Lower leg skin (tissue), 3 donors: ENCODE measurements around the gene CXCR3.
"Not testable (repeated sequence)": the region's sequence is repeated elsewhere in the genome, so short reads cannot be mapped to it uniquely, and the experiment has no call there.

Source experiments
- CTCF ChIP-seq, 3 donors: fragments of 450-650 bp; IDR thresholded peaks; one replicate each; pipeline ENCODE4 v1.5.1; 2016; ENCODE audit warnings: antibody characterized with exemption in 3 of 3, mild to moderate bottlenecking in 3 of 3, moderate library complexity in 2 of 3
- POLR2A ChIP-seq, 2 donors: fragments of 450-650 bp; IDR thresholded peaks; one replicate each; pipeline ENCODE4 v1.6.1; 2016 to 2017; ENCODE audit warnings: antibody characterized with exemption in 2 of 2, mild to moderate bottlenecking in 1 of 2, moderate library complexity in 1 of 2

GRCh38 chrX:71571390-71571789 lies 46.9 kb downstream of the CXCR3 start:
- not testable (repeated sequence) for TF ChIP-seq CTCF, POLR2A (IDR thresholded peaks at IDR 0.05)
